ENCODE results near the gene CACNA1C. TPM values are rescaled to one million over a fixed set of nuclear protein-coding genes. Genes with fewer than 3 reads are reported as not detected.

CACNA1C gene
- polyA plus RNA-seq, 1 of the 3 experiments (the other 2 are of a cell fraction) = 1.5 TPM

DNA sequence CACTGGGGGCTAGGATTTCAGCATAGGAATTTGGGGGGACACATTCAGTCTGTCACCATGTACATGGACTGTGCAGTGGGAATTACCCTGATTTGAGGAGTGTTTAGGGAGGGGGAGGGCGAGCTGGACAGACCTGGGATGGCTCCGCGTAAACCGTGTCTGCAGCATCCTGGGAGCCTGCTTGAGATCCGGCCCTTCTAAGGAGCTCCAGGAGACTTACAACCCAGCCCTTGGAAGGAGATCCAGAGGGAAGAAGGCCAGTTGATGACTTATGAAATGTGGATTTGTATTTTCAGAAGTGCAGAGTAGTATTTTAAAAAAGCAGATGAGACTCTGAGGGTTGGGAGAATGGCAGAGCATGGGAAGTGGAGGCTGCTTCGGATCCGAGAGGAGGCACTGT lies 153.2 kb downstream of the CACNA1C start (continued):
- TF ChIP-seq, protein P1, sequence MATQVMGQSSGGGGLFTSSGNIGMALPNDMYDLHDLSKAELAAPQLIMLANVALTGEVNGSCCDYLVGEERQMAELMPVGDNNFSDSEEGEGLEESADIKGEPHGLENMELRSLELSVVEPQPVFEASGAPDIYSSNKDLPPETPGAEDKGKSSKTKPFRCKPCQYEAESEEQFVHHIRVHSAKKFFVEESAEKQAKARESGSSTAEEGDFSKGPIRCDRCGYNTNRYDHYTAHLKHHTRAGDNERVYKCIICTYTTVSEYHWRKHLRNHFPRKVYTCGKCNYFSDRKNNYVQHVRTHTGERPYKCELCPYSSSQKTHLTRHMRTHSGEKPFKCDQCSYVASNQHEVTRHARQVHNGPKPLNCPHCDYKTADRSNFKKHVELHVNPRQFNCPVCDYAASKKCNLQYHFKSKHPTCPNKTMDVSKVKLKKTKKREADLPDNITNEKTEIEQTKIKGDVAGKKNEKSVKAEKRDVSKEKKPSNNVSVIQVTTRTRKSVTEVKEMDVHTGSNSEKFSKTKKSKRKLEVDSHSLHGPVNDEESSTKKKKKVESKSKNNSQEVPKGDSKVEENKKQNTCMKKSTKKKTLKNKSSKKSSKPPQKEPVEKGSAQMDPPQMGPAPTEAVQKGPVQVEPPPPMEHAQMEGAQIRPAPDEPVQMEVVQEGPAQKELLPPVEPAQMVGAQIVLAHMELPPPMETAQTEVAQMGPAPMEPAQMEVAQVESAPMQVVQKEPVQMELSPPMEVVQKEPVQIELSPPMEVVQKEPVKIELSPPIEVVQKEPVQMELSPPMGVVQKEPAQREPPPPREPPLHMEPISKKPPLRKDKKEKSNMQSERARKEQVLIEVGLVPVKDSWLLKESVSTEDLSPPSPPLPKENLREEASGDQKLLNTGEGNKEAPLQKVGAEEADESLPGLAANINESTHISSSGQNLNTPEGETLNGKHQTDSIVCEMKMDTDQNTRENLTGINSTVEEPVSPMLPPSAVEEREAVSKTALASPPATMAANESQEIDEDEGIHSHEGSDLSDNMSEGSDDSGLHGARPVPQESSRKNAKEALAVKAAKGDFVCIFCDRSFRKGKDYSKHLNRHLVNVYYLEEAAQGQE (IDR thresholded peaks at IDR 0.05; ENCODE audit: low read depth, low read length) = no peak
- TF ChIP-seq RAD21 (IDR thresholded peaks at IDR 0.05; ENCODE audit: low read length) (no peak), EZH2phosphoT487 (IDR thresholded peaks at IDR 0.05; ENCODE audit: borderline replicate concordance, low read depth) (no peak), TAF1 (IDR thresholded peaks at IDR 0.05; ENCODE audit: borderline replicate concordance, low read depth, low read length) (no peak), YY1 (IDR thresholded peaks at IDR 0.05; ENCODE audit: low read depth) (no peak)

DNA sequence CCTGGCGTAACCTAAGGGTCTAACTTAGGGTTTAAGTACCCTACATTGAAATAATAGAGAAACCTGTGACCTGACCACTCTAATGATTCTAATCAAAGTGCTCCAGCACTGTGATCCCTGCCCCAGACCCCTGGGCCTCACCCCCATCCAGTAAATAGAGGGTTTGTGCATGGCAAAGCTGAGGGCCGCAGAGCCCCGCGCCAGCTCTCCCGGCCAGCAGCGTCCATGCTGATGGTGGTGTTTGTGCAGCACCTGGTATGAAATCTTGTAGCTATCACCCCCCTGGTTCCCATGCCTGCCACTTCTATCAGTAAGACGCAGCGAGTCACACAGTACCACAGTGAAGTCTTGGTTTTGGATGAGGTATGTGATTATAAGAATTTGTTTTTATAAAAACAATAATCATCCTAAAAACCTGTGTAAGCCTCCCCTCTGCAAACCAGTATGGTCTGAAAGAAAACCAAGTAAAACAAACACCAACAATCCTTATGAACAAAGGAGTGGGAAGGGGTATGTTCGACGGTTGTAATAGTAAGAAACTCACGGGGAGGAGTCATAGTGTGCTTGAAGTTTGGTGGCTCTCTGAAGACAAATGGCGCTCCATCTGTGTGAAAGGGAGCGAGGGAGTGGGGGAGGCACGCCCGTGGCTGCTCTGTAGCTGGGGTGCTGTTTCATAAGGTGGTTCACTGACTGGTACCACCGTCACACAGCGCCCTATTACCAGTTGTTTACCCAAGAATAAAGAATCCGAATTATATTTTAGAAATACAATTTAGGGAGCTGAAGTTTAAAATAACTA lies 156.2 kb downstream of the CACNA1C start:
- Histone ChIP-seq H3K36me3 (replicated peaks in 1 of 2; ENCODE audit: control insufficient read depth in 1 of 2, insufficient read depth in 2 of 2, low read length in 1 of 2) (no peaks in the 10 kb centered on the region), H3K4me3 (ENCODE audit: low read depth in 2 of 2, low read length in 1 of 2) (no peak overlapping the region), H3K9ac (no peak overlapping the region), H4K20me1 (ENCODE audit: insufficient read depth) (no peaks in the 10 kb centered on the region), H3K4me2 (no peak overlapping the region), H3K9me2 (no peaks in the 10 kb centered on the region), H3K4me1 (ENCODE audit: control insufficient read depth in 1 of 2, insufficient read depth in 2 of 2, low read depth in 1 of 2, low read length in 1 of 2) (peaks cover 0 to 25% of the 10 kb centered on the region in 2 experiments; a peak in 2 of 4 replicates), H3F3A (replicated peaks; ENCODE audit: insufficient read depth) (no peaks in the 10 kb centered on the region), H2AFZ (ENCODE audit: low read depth) (no peak overlapping the region), H3K9me3 (no peaks in the 10 kb centered on the region), H3K27ac (ENCODE audit: low read depth in 2 of 2, low read length in 1 of 2) (no peak overlapping the region; a peak in 1 of 4 replicates), H3K27me3 (ENCODE audit: insufficient read depth) (no peaks in the 10 kb centered on the region), H3K79me2 (ENCODE audit: insufficient read depth) (no peaks in the 10 kb centered on the region)
- ChIA-PET CTCF (interaction anchor here (1.1 kb wide), 1 partner anchor 11 kb away, joined by 3 read pairs; no protein-coding TSS in a partner anchor), POLR2A (no interaction called here)
- 72% methylated on average over 15 of the region's 18 CpGs for WGBS (ENCODE audit: low lambda C conversion rate)
- TF ChIP-seq RCOR1 (IDR thresholded peaks at IDR 0.05; ENCODE audit: low read length) (no peak), MEF2A (IDR thresholded peaks at IDR 0.05; ENCODE audit: borderline replicate concordance, low read depth) (no peak), SMC3 (IDR thresholded peaks at IDR 0.05; ENCODE audit: low read depth, low read length) (no peak), YY1 (IDR thresholded peaks at IDR 0.05; ENCODE audit: low read depth) (no peak), NRF1 (IDR thresholded peaks at IDR 0.05; ENCODE audit: low read depth, low read length) (no peak), FOSL2 (IDR thresholded peaks at IDR 0.05; ENCODE audit: borderline replicate concordance, low read depth) (no peak), RFX5 (IDR thresholded peaks at IDR 0.05; ENCODE audit: low read length) (no peak), EZH2phosphoT487 (IDR thresholded peaks at IDR 0.05; ENCODE audit: borderline replicate concordance, low read depth) (no peak), TAF1 (IDR thresholded peaks at IDR 0.05; ENCODE audit: borderline replicate concordance, low read depth, low read length) (no peak)
- TF ChIP-seq, protein P2, sequence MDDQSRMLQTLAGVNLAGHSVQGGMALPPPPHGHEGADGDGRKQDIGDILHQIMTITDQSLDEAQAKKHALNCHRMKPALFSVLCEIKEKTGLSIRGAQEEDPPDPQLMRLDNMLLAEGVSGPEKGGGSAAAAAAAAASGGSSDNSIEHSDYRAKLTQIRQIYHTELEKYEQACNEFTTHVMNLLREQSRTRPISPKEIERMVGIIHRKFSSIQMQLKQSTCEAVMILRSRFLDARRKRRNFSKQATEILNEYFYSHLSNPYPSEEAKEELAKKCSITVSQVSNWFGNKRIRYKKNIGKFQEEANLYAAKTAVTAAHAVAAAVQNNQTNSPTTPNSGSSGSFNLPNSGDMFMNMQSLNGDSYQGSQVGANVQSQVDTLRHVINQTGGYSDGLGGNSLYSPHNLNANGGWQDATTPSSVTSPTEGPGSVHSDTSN (IDR thresholded peaks at IDR 0.05) = no peak
- TF ChIP-seq, protein P1 (IDR thresholded peaks at IDR 0.05; ENCODE audit: low read depth, low read length) = no peak
- no peak for DNase-seq
